Endothelial cell of umbilical vein (primary cell): ENCODE results near the gene LTB4R. TPM values are rescaled to one million over a fixed set of nuclear protein-coding genes. Genes with fewer than 3 reads are reported as not detected.

Experiments used
- BruUV-seq: library from RNA; stranded (reverse); fragments of 400-500 nt; replicated peaks from 2 replicates; lab custom pipeline; 2021; lab: Mats Ljungman, UMichigan
- CTCF ChIA-PET: fragments of 300-600, 350-600 bp; sonication (Branson Sonifier 250); formaldehyde crosslinking; loops from one replicate; lab custom pipeline; 2021; ENCODE audit warnings: antibody characterized with exemption, inconsistent platforms; lab: Charles Lee
- POLR2A ChIA-PET: fragments of 300-600, 350-600 bp; sonication (Branson Sonifier 250); formaldehyde crosslinking; loops from one replicate; lab custom pipeline; 2021; ENCODE audit warnings: antibody characterized with exemption, inconsistent platforms; lab: Charles Lee
- DNase-seq: peaks from one replicate; pipeline ENCODE4 v3.0.0-alpha.2; 2011; ENCODE audit warnings: low read depth, low spot score
- FAIRE-seq: peaks from 2 replicates; lab custom pipeline; 2011; peaks lifted over from hg19 to GRCh38; lab: Jason Lieb, UNC
- H2AFZ ChIP-seq: 2 replicates; pipeline ENCODE4 v1.6.0; 2012; ENCODE audit warnings: low read depth, low read length, control low read depth, inconsistent platforms
- H3K27ac ChIP-seq: 2 replicates; pipeline ENCODE4 v1.5.1; 2011; ENCODE audit warnings: low read depth, mild to moderate bottlenecking, control low read depth, low read length, moderate library complexity; ENCODE audit not compliant: insufficient read depth
- H3K27me3 ChIP-seq, 2 experiments: 2 replicates each; pipeline versions ENCODE4 v1.6.0 to v1.6.1; 2011; ENCODE audit warnings: low read length in 2 of 2, mixed read lengths in 1 of 2; ENCODE audit not compliant: control insufficient read depth in 2 of 2, insufficient read depth in 2 of 2
- H3K36me3 ChIP-seq, 2 experiments: 2 replicates in 1 of 2; 3 replicates in 1 of 2; pipeline ENCODE4 v1.5.1; 2011; ENCODE audit warnings: low read length in 2 of 2, mild to moderate bottlenecking in 1 of 2, moderate library complexity in 1 of 2; ENCODE audit not compliant: control insufficient read depth in 2 of 2, insufficient read depth in 2 of 2; ENCODE audit errors: extremely low read depth in 1 of 2
- H3K4me1 ChIP-seq: 3 replicates; pipeline ENCODE4 v1.5.1; 2011; ENCODE audit warnings: mild to moderate bottlenecking, low read length; ENCODE audit not compliant: control insufficient read depth, insufficient read depth; ENCODE audit errors: extremely low read depth
- H3K4me2 ChIP-seq: 2 replicates; pipeline ENCODE4 v1.6.1; 2011; ENCODE audit warnings: low read length, control low read depth, mixed read lengths; ENCODE audit not compliant: insufficient read depth
- H3K4me3 ChIP-seq, 3 experiments: fragments of 200-600 bp in 1 of 3; sonication (generic), shearing (Covaris generic) in 1 of 3; replicated peaks in 1 of 3; 2 replicates each; pipeline ENCODE4 v1.5.1; 2011 to 2016; ENCODE audit warnings: control low read depth in 3 of 3, low read length in 3 of 3, mild to moderate bottlenecking in 2 of 3, inconsistent platforms in 1 of 3, low read depth in 1 of 3, moderate library complexity in 1 of 3; ENCODE audit not compliant: insufficient read depth in 1 of 3
- H3K79me2 ChIP-seq: 2 replicates; pipeline ENCODE4 v1.6.0; 2012; ENCODE audit warnings: low read length, inconsistent platforms; ENCODE audit not compliant: control insufficient read depth, insufficient read depth
- H3K9ac ChIP-seq: replicated peaks from 2 replicates; pipeline ENCODE3; 2011; ENCODE audit warnings: low read length, control low read depth; ENCODE audit not compliant: insufficient read depth; ENCODE audit errors: extremely low read depth
- H3K9me1 ChIP-seq: replicated peaks from 3 replicates; pipeline ENCODE4 v1.6.0; 2011; ENCODE audit warnings: mild to moderate bottlenecking, low read length; ENCODE audit not compliant: control insufficient read depth, insufficient read depth; ENCODE audit errors: extremely low read depth
- H3K9me3 ChIP-seq: replicated peaks from 2 replicates; pipeline ENCODE4 v1.5.1; 2012; ENCODE audit warnings: low read length, inconsistent platforms; ENCODE audit not compliant: control insufficient read depth, insufficient read depth
- H4K20me1 ChIP-seq: replicated peaks from 2 replicates; pipeline ENCODE3; 2011; ENCODE audit warnings: mild to moderate bottlenecking, low read length; ENCODE audit not compliant: control insufficient read depth, insufficient read depth; ENCODE audit errors: extremely low read depth
- JUN ChIP-seq: IDR thresholded peaks from 2 replicates; pipeline ENCODE4 v1.6.1; 2011; ENCODE audit warnings: borderline replicate concordance, low read depth; ENCODE audit not compliant: insufficient read length, insufficient read depth
- MYC ChIP-seq: IDR thresholded peaks from one replicate; pipeline ENCODE4 v1.6.1; 2011; ENCODE audit warnings: mild to moderate bottlenecking, low read depth, low read length
- POLR2A ChIP-seq: IDR thresholded peaks from 2 replicates; pipeline ENCODE4 v1.6.1; 2012; ENCODE audit warnings: low read depth, mild to moderate bottlenecking, control low read depth, low read length
- dilution Hi-C: fragments of 300-500 bp; cut with MboI; formaldehyde crosslinking; loops from one replicate; pipeline ENCODE4 v1.15.0; 2019; ENCODE audit warnings: low sequenced_read_pairs; ENCODE audit not compliant: extremely low pct_ligation_motif_present
- intact Hi-C: fragments of 100-400 bp; cut with micrococcal nuclease; formaldehyde crosslinking; loops from one replicate; pipeline ENCODE4 v1.10.0; 2022
- polyA plus RNA-seq, 4 experiments: library from polyadenylated mRNA; depleted of rRNA in 3 of 4; stranded (reverse) in 3 of 4; unstranded in 1 of 4; fragments of >200 nt; gene quantifications; 2 replicates each; pipeline versions ENCODE4 v1.2.1 to v1.2.3, GENCODE V29; 2011 to 2012; ENCODE audit warnings: missing spikeins in 1 of 4
- small RNA-seq: library from RNA; depleted of rRNA; stranded (forward); fragments of <200 nt; gene quantifications from one replicate; pipeline ENCODE3, GENCODE V24; 2012; ENCODE audit warnings: low replicate concordance, low read depth; ENCODE audit not compliant: insufficient read depth, insufficient read length
- total RNA-seq: library from RNA; stranded (reverse); gene quantifications from 2 replicates; pipeline ENCODE4 v1.2.3, GENCODE V29; 2021

The LTB4R gene
- total and polyA plus RNA-seq, 2 donors (not counting 3 experiments of a cell fraction or from before 2014, with no cell fraction given): 9.1 to 10.5 TPM

DNA sequence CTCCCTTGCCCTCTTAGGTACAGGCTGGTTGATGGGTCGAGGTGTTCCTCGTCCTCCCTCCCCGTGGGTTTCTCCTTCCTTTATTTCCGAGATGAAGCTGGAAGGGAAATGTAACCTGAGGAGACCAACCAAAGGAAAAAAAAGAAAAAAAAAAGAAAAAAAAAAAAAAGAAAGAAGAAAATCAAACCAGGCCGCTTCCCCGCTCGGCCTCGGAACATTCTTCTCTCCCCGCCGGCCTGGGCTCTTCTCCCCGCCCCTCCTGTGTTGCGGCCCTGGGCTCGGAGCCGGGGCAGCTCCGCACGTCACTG, 55.1 kb downstream of the LTB4R start:
- POLR2A ChIA-PET: interaction anchor here (1.0 to 2.2 kb wide), 6 partner anchors 33 to 70 kb away, joined by 3 to 36 read pairs (median 6); partner anchors contain the start of genes CBLN3 and KHNYN
- dilution Hi-C loops: no loop called here

DNA sequence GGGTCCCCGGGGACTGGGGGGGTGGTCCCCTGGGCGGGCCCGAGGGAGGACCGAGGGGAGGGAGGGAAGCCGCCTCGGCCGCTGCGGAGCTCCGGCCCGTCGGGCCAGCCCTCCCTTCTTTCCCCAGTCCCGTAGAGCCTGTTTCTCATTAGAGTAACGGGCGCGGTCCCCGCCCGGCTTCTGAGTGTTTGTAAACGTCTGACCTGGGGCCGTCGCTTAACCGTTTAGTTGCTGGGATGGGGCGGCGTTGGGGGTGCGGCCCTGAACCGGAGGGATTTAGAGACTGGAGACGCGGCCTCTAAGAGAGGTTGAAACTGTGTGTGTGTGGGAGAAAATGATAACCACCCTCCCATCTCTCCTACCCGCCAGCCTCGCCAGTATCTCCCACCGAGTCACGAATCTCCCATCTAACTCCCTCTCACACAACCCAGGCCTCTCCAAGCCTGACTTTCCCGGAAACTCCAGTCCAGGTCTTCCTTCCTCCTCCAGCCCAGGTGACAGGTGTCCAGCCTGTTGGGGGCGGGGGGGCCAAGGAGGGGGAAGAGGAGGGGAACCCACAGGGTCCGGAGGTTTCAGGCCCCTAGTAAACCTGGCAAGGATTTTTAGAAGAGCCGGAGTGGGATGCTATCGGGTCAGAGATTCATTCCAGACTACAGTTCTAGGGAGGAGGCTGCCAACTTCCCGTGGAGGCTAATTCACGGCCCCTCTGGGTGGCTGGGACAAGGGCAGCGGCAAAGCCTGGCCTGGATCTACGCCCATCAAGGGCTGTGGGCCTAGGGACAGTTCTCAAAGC, 55.6 kb downstream of the LTB4R start:
- dilution Hi-C loops (no loop called here), intact Hi-C loops (loop anchor here (1.0 to 5.0 kb wide), 5 partner anchors 25 to 220 kb away; partner anchors contain the start of genes PSME2, RNF31 and TINF2)
- Histone ChIP-seq H3K27me3 (peaks cover 0 to 2% of the 10 kb centered on the region in 2 experiments), H3K9ac (peak overlapping the region; percentile 88), H3K9me1 (no peaks in the 10 kb centered on the region), H3K79me2 (peaks cover 10% of the 10 kb centered on the region), H3K4me2 (peak overlapping the region; percentile 84), H2AFZ (peak overlapping the region; percentile 76), H3K4me1 (peaks cover 27% of the 10 kb centered on the region), H3K9me3 (no peaks in the 10 kb centered on the region), H4K20me1 (no peaks in the 10 kb centered on the region), H3K27ac (peak overlapping the region; percentile 90), H3K4me3 (peak overlapping the region; percentile 24 to 54 (median 31)), H3K36me3 (peaks cover 0 to 2% of the 10 kb centered on the region in 2 experiments)
- no TSS peak for BruUV-seq
- POLR2A ChIA-PET: interaction anchor here (1.0 to 2.2 kb wide), 6 partner anchors 33 to 70 kb away, joined by 3 to 36 read pairs (median 6); partner anchors contain the start of genes CBLN3 and KHNYN
- DNase-seq: peak; percentile 87
- no peak for FAIRE-seq
- TF ChIP-seq POLR2A (peak; percentile 32), MYC (no peak)
- CTCF ChIA-PET: interaction anchor here (0.9 to 2.3 kb wide), 29 partner anchors 9 to 125 kb away, joined by 3 to 254 read pairs (median 10); partner anchors contain the start of genes ADCY4, CBLN3, CIDEB and KHNYN

More for the DNA sequence above, 55.1 kb downstream of the LTB4R start:
- H3K4me1 ChIP-seq: peaks cover 27% of the 10 kb centered on the region
- TF ChIP-seq JUN (no peak), MYC (no peak), POLR2A (peak; percentile 73)
- H2AFZ ChIP-seq: peak overlapping the region; percentile 73
- FAIRE-seq (no peak), DNase-seq (no peak)
- peak overlapping the region; percentile 88 for H3K9ac ChIP-seq
- CTCF ChIA-PET: interaction anchor here (0.9 to 2.3 kb wide), 35 partner anchors 9 to 124 kb away, joined by 3 to 254 read pairs (median 7); partner anchors contain the start of genes ADCY4, CBLN3, CIDEB and KHNYN
- H3K79me2 ChIP-seq: peaks cover 10% of the 10 kb centered on the region
- H3K4me2 ChIP-seq: peak overlapping the region; percentile 84
- no peaks in the 10 kb centered on the region for H3K9me1 ChIP-seq
- H3K9me3 ChIP-seq: no peaks in the 10 kb centered on the region
- H3K27me3 ChIP-seq: peaks cover 0 to 3% of the 10 kb centered on the region in 2 experiments
- H3K27ac ChIP-seq: peak overlapping the region; percentile 90
- TSS peak; percentile 42 for BruUV-seq
- H4K20me1 ChIP-seq: no peaks in the 10 kb centered on the region
- intact Hi-C loops: loop anchor here (1.0 to 5.0 kb wide), 5 partner anchors 26 to 219 kb away; partner anchors contain the start of genes PSME2, RNF31 and TINF2
- H3K4me3 ChIP-seq: peak overlapping the region; percentile 24 to 48 (median 31)
- H3K36me3 ChIP-seq: peaks cover 0 to 2% of the 10 kb centered on the region in 2 experiments

Small RNAs within 50 kb of the gene (small RNA-seq; reads per million reads assigned to genes)
- gene RF00026: not detected

Other genes starting within 250 kb of the LTB4R start
Only the 30 nearest of the 33 such genes appear.
- 32.1 and 38.5 TPM in 2 replicates for gene DCAF11, start 196.7 kb upstream of the LTB4R start, total RNA-seq
- gene DCAF11, start 196.7 kb upstream of the LTB4R start, polyA plus RNA-seq: 33.8 and 37.3 TPM in 2 replicates
- 0.62 and 0.71 TPM in 2 replicates for gene NRL, start 196.6 kb upstream of the LTB4R start, total RNA-seq
- 1.1 and 1.9 TPM in 2 replicates for gene NRL, start 196.6 kb upstream of the LTB4R start, polyA plus RNA-seq
- not detected in 2 replicates for gene FITM1, start 180.8 kb upstream of the LTB4R start, total RNA-seq
- gene FITM1, start 180.8 kb upstream of the LTB4R start, polyA plus RNA-seq: 0.54 and 0.81 TPM in 2 replicates
- gene PSME1, start 175.3 kb upstream of the LTB4R start, total RNA-seq: 120 and 135 TPM in 2 replicates
- gene PSME1, start 175.3 kb upstream of the LTB4R start, polyA plus RNA-seq: 68.1 and 98.1 TPM in 2 replicates
- gene EMC9, start 169.9 kb upstream of the LTB4R start, total RNA-seq: 19.0 and 21.8 TPM in 2 replicates
- 31.8 and 38.0 TPM in 2 replicates for gene EMC9, start 169.9 kb upstream of the LTB4R start, polyA plus RNA-seq
- gene PSME2, start 164.9 kb upstream of the LTB4R start, total RNA-seq: 107 and 126 TPM in 2 replicates
- gene PSME2, start 164.9 kb upstream of the LTB4R start, polyA plus RNA-seq: 66.5 and 69.8 TPM in 2 replicates
- 66.5 and 69.7 TPM in 2 replicates for gene RNF31, start 164.0 kb upstream of the LTB4R start, total RNA-seq
- gene RNF31, start 164.0 kb upstream of the LTB4R start, polyA plus RNA-seq: 32.3 TPM in 2 replicates
- 33.2 and 46.1 TPM in 2 replicates for gene IRF9, start 150.2 kb upstream of the LTB4R start, total RNA-seq
- 44.6 and 55.3 TPM in 2 replicates for gene IRF9, start 150.2 kb upstream of the LTB4R start, polyA plus RNA-seq
- 29.6 and 33.6 TPM in 2 replicates for gene REC8, start 139.4 kb upstream of the LTB4R start, total RNA-seq
- gene REC8, start 139.4 kb upstream of the LTB4R start, polyA plus RNA-seq: 8.7 and 12.5 TPM in 2 replicates
- 52.6 and 66.5 TPM in 2 replicates for gene IPO4, start 122.7 kb upstream of the LTB4R start, total RNA-seq
- 24.6 and 27.6 TPM in 2 replicates for gene IPO4, start 122.7 kb upstream of the LTB4R start, polyA plus RNA-seq
- 58.5 and 60.7 TPM in 2 replicates for gene TM9SF1, start 116.1 kb upstream of the LTB4R start, total RNA-seq
- 64.4 and 71.5 TPM in 2 replicates for gene TM9SF1, start 116.1 kb upstream of the LTB4R start, polyA plus RNA-seq
- 0.42 and 0.74 TPM in 2 replicates for gene TSSK4, start 105.8 kb upstream of the LTB4R start, total RNA-seq
- 0.10 TPM in 1 of 2 replicates, not detected in the other for gene TSSK4, start 105.8 kb upstream of the LTB4R start, polyA plus RNA-seq
- 39.7 and 40.9 TPM in 2 replicates for gene CHMP4A, start 98.0 kb upstream of the LTB4R start, total RNA-seq
- 32.6 and 46.4 TPM in 2 replicates for gene CHMP4A, start 98.0 kb upstream of the LTB4R start, polyA plus RNA-seq
- gene MDP1, start 95.4 kb upstream of the LTB4R start, total RNA-seq: 8.1 and 9.9 TPM in 2 replicates
- gene MDP1, start 95.4 kb upstream of the LTB4R start, polyA plus RNA-seq: 21.4 and 22.7 TPM in 2 replicates
- 243 and 261 TPM in 2 replicates for gene NEDD8, start 79.1 kb upstream of the LTB4R start, total RNA-seq
- gene NEDD8, start 79.1 kb upstream of the LTB4R start, polyA plus RNA-seq: 316 and 329 TPM in 2 replicates
- 58.1 and 62.4 TPM in 2 replicates for gene GMPR2, start 78.6 kb upstream of the LTB4R start, total RNA-seq
- 50.0 and 61.8 TPM in 2 replicates for gene GMPR2, start 78.6 kb upstream of the LTB4R start, polyA plus RNA-seq
- 53.7 and 58.5 TPM in 2 replicates for gene TINF2, start 68.9 kb upstream of the LTB4R start, total RNA-seq
- gene TINF2, start 68.9 kb upstream of the LTB4R start, polyA plus RNA-seq: 34.4 and 44.2 TPM in 2 replicates
- 3.4 and 3.9 TPM in 2 replicates for gene TGM1, start 48.3 kb upstream of the LTB4R start, total RNA-seq
- gene TGM1, start 48.3 kb upstream of the LTB4R start, polyA plus RNA-seq: 1.0 and 2.1 TPM in 2 replicates
- gene RABGGTA, start 39.9 kb upstream of the LTB4R start, total RNA-seq: 29.3 and 29.5 TPM in 2 replicates
- gene RABGGTA, start 39.9 kb upstream of the LTB4R start, polyA plus RNA-seq: 80.1 and 102 TPM in 2 replicates
- 18.0 and 20.0 TPM in 2 replicates for gene DHRS1, start 11.7 kb upstream of the LTB4R start, total RNA-seq
- 69.5 and 70.2 TPM in 2 replicates for gene DHRS1, start 11.7 kb upstream of the LTB4R start, polyA plus RNA-seq
- 30.9 and 31.0 TPM in 2 replicates for gene NOP9, start 11.7 kb upstream of the LTB4R start, total RNA-seq
- 16.2 and 16.3 TPM in 2 replicates for gene NOP9, start 11.7 kb upstream of the LTB4R start, polyA plus RNA-seq
- 4.6 and 5.2 TPM in 2 replicates for gene CIDEB, start 3.5 kb upstream of the LTB4R start, total RNA-seq
- 7.2 and 14.9 TPM in 2 replicates for gene CIDEB, start 3.5 kb upstream of the LTB4R start, polyA plus RNA-seq
- 9.1 and 13.1 TPM in 2 replicates for gene LTB4R2, start 1.4 kb upstream of the LTB4R start, total RNA-seq
- gene LTB4R2, start 1.4 kb upstream of the LTB4R start, polyA plus RNA-seq: 5.5 and 7.6 TPM in 2 replicates
- gene ADCY4, start 23.6 kb downstream of the LTB4R start, total RNA-seq: 84.0 and 87.0 TPM in 2 replicates
- gene ADCY4, start 23.6 kb downstream of the LTB4R start, polyA plus RNA-seq: 81.6 and 101 TPM in 2 replicates
- gene RIPK3, start 28.5 kb downstream of the LTB4R start, total RNA-seq: 5.1 and 9.0 TPM in 2 replicates
- 2.4 and 3.1 TPM in 2 replicates for gene RIPK3, start 28.5 kb downstream of the LTB4R start, polyA plus RNA-seq
- 88.1 and 88.5 TPM in 2 replicates for gene NFATC4, start 56.7 kb downstream of the LTB4R start, total RNA-seq
- 79.5 and 94.8 TPM in 2 replicates for gene NFATC4, start 56.7 kb downstream of the LTB4R start, polyA plus RNA-seq
- 42.8 and 45.1 TPM in 2 replicates for gene NYNRIN, start 87.5 kb downstream of the LTB4R start, total RNA-seq
- gene NYNRIN, start 87.5 kb downstream of the LTB4R start, polyA plus RNA-seq: 37.2 and 38.8 TPM in 2 replicates
- gene CBLN3, start 118.2 kb downstream of the LTB4R start, total RNA-seq: 5.0 and 8.6 TPM in 2 replicates
- 7.8 and 7.9 TPM in 2 replicates for gene CBLN3, start 118.2 kb downstream of the LTB4R start, polyA plus RNA-seq
- gene KHNYN, start 118.5 kb downstream of the LTB4R start, total RNA-seq: 63.3 and 66.7 TPM in 2 replicates
- 25.2 and 25.4 TPM in 2 replicates for gene KHNYN, start 118.5 kb downstream of the LTB4R start, polyA plus RNA-seq
- gene SDR39U1, start 131.3 kb downstream of the LTB4R start, total RNA-seq: 38.6 and 40.2 TPM in 2 replicates
- gene SDR39U1, start 131.3 kb downstream of the LTB4R start, polyA plus RNA-seq: 72.6 and 89.8 TPM in 2 replicates